ENCODE results near the gene POU2F2. TPM values are rescaled to one million over a fixed set of nuclear protein-coding genes. Genes with fewer than 3 reads are reported as not detected.

POU2F2 gene
- 2.9 and 5.3 TPM in 2 replicates for total RNA-seq

DNA sequence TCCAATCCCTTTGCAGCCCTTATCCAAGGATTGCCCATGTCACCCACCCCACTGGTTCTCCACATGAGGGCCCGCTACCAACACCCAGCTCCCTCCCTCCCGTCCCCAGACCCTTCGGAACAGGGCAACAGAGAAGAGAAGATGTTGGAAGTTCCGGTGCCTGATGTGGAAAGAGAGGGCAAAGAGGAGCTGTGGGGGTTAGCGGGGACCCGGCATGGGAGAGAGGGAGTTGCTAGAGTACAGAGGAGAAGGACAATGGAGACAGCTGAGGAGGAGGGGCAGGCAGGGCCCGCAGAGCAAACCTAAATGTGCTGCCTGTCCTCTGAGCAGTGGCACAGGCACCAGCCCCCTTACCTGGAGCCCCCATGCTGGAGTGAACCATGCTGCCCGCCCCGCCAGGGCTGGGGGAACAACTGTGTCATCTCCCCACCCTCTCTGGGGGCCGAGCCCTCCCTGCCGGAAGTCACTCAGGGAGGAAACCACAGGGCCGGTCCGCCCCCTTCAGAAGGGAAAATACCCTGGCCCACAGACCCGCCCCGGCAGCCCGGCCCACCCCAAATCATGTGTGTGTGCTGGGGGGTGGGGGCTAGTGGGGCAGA, at the start of gene POU2F2:
POU2F2 (minus strand) TSS at position 417 of the 599 bp plus-strand sequence; CDS start at position 382, 35 bp downstream.

DNA sequence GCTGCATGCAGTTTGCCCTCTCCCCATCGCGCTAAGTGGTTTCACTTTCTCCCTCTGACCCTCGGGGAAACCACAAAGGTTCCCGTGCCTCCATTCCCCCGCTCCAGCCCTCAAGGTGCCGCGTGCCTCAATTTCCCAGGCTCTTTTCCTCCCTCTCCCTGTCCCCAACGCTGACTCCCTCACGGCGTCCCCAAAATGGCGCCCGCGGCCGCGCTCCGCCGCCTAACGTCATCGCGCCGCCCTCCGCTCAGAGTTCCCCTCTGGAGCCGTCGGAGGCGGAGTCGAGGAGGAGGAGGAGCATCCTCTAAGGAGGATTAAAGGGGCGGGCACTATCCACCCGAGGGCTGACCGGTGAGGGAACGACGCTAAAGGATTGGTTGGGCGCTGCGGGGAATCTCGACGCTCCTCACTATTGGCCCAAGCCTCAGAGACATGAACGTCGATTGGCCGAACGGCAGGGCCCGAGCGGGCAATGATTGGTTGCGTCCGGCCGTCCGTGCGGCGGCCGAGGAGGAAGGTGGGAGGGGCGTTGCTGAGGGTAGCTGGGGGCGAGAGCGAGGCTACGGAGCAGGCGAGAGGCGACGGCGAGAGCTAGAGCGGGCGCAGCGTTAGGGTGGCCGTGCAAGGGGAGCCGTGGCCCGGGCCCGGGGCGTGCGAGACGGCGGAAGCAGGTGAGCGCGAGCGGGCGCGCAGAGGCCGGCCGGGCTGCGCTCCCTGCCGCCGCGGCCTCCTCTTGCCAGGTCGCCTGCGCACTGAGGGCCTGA, 56.4 kb downstream of the POU2F2 start, which contains the start of gene ZNF574:
ZNF574 (plus strand) TSS at position 551 of the 764 bp plus-strand sequence. CDS start 2,441 bp downstream, outside the sequence.

DNA sequence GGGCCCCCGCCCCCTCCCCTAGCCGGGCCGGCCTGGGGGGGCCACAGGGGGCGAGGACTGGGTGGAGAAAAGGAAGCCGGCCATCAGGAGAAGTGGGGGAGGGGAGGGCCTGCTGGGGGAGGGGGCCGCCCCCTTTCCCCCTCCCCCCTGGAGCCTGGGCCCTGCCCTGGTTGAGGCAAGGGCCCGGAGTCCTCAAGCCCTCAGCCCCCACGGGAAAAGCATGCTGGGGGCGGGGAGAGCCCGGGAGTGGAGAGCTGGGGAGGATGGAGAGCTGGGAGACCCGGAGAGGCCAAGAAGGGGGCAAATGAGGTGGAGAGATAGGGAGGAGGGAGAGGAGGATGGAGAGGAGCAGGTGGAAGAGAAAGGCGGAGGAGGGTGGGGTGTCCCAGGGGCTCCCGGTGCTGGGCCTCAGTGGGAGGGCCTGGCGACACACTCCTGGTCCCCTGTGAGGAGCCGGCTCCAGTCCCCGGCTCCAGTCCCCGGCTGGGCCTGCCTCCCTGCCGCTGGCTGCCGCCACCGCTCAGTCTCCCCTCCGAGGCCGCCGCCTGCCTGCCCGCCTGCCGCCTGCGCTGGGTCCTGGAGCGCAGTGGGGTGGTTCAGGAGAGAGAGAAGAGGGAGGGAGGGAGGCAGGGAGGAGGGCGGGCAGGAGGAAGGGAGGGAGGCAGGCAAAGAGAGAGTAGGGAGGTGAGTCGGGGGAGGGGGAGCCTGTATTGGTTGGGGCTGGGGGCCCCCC, 62.5 kb downstream of the POU2F2 start, which contains the start of gene GRIK5:
GRIK5 (minus strand) TSS at position 588 of the 733 bp plus-strand sequence. CDS start 4,436 bp downstream, outside the sequence.

Small RNAs within 50 kb of the gene (small RNA-seq; reads per million reads assigned to genes)
- gene MIR4323 = not detected

Other genes starting within 250 kb of the POU2F2 start
- 48.1 and 49.5 TPM in 2 replicates for gene ARHGEF1, start 249.3 kb downstream of the POU2F2 start, total RNA-seq
- gene ERFL, start 204.0 kb downstream of the POU2F2 start, total RNA-seq = not detected in 2 replicates
- gene RABAC1, start 173.1 kb downstream of the POU2F2 start, total RNA-seq = 109 and 121 TPM in 2 replicates
- not detected in 2 replicates for gene ATP1A3, start 138.2 kb downstream of the POU2F2 start, total RNA-seq
- 0.12 and 0.32 TPM in 2 replicates for gene GRIK5, start 62.2 kb downstream of the POU2F2 start, total RNA-seq
- 28.2 and 28.4 TPM in 2 replicates for gene ZNF574, start 56.3 kb downstream of the POU2F2 start, total RNA-seq
- gene DEDD2, start 85.2 kb upstream of the POU2F2 start, total RNA-seq = 18.0 and 19.6 TPM in 2 replicates
- gene ZNF526, start 87.9 kb upstream of the POU2F2 start, total RNA-seq = 24.8 and 27.3 TPM in 2 replicates
- 19.6 and 20.6 TPM in 2 replicates for gene GSK3A, start 110.2 kb upstream of the POU2F2 start, total RNA-seq
- 43.0 and 52.0 TPM in 2 replicates for gene ERF, start 122.7 kb upstream of the POU2F2 start, total RNA-seq
- 47.1 and 48.7 TPM in 2 replicates for gene CIC, start 136.8 kb upstream of the POU2F2 start, total RNA-seq
- 0.32 and 0.49 TPM in 2 replicates for gene PRR19, start 169.7 kb upstream of the POU2F2 start, total RNA-seq
- 18.3 and 25.0 TPM in 2 replicates for gene PAFAH1B3, start 170.2 kb upstream of the POU2F2 start, total RNA-seq
- 0.12 TPM in 1 of 2 replicates, not detected in the other for gene TMEM145, start 180.9 kb upstream of the POU2F2 start, total RNA-seq
- gene MEGF8, start 193.2 kb upstream of the POU2F2 start, total RNA-seq = 25.3 and 35.7 TPM in 2 replicates

Data from hair follicle dermal papilla cell (primary cell).